Measurements from ENCODE around the gene CYS1. TPM values are rescaled to one million over a fixed set of nuclear protein-coding genes. Genes with fewer than 3 reads are reported as not detected.

CYS1 gene, protein sequence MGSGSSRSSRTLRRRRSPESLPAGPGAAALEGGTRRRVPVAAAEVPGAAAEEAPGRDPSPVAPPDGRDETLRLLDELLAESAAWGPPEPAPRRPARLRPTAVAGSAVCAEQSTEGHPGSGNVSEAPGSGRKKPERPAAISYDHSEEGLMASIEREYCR
- total RNA-seq = under 1 TPM; 0.11 to 0.14 TPM

DNA sequence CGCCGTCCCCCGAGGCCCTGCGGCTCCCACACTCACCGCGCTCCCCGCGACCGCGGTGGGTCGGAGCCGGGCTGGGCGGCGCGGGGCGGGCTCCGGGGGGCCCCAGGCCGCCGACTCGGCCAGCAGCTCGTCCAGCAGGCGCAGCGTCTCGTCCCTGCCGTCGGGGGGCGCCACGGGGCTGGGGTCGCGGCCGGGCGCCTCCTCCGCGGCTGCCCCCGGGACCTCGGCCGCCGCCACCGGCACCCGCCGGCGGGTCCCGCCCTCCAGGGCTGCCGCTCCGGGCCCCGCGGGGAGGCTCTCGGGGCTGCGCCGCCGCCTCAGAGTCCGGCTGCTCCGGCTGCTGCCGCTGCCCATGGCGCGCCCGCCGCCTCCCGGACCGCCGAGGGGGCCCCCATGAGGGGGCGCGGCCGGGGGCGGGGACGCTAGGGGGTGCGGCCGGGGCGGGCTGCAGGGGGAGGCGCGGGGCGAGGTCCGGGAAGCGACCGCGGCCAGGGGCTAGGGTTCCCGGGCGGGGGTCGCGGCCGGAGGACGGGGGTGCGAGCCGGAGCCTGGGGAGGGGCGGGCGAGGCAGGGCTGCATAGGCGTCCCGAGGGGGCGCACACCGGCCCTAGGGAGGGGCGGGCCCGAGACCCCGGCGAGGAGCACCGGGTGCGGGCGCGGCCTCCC, at the start of gene CYS1:
Gene CYS1, minus strand, starts transcription at position 542 of the 666 bp plus-strand sequence. Its CDS starts 188 bp downstream, at position 354.
- H3K27ac Mint-ChIP-seq = peak within 1 kb of the TSS; percentile 19
- H3K27me3 Mint-ChIP-seq = peaks cover 82% of the 10 kb centered on the region
- ATAC-seq (ENCODE audit: low read depth) (peak; percentile 37), DNase-seq (peak; percentile 69)
- peaks cover 10% of the 10 kb centered on the region for H3K4me1 Mint-ChIP-seq
- H3K4me3 Mint-ChIP-seq = peak within 1 kb of the TSS; percentile 80
- H3K36me3 Mint-ChIP-seq = no peaks in the 10 kb centered on the region
- H3K9me3 Mint-ChIP-seq = no peaks in the 10 kb centered on the region
- POLR2A ChIA-PET = interaction anchor here (1.5 kb wide), 1 partner anchor 38 kb away, joined by 6 read pairs; no protein-coding TSS in a partner anchor

DNA sequence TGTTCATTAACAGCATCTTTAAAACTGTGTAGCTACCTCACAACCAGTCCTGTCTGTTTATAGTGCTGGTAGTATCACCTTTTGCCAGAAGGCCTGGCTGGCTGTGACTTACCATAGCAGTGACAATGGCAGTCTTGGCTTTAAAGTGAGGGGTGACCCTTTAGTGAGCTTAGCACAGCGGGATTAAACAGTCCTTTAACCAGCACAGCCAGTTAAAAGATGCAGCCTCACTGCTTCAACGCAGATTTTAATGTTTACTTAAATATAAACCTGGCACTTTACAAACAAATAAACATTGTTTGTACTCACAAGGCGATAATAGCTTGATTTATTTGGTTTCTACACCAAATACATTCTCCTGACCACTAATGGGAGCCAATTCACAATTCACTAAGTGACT, 49.3 kb upstream of the CYS1 start:
- H3K4me3 Mint-ChIP-seq = peak overlapping the region; percentile 93
- no peak overlapping the region for H3K27ac Mint-ChIP-seq
- H3K4me1 Mint-ChIP-seq = peaks cover 61% of the 10 kb centered on the region
- peaks cover 64% of the 10 kb centered on the region for H3K36me3 Mint-ChIP-seq
- no peaks in the 10 kb centered on the region for H3K9me3 Mint-ChIP-seq
- no peaks in the 10 kb centered on the region for H3K27me3 Mint-ChIP-seq
- ATAC-seq (ENCODE audit: low read depth) = no peak
- no peak for DNase-seq
- POLR2A ChIA-PET = interaction anchor here (1.6 to 2.0 kb wide), 2 partner anchors 12 to 57 kb away, joined by 4 to 12 read pairs; no protein-coding TSS in a partner anchor

DNA sequence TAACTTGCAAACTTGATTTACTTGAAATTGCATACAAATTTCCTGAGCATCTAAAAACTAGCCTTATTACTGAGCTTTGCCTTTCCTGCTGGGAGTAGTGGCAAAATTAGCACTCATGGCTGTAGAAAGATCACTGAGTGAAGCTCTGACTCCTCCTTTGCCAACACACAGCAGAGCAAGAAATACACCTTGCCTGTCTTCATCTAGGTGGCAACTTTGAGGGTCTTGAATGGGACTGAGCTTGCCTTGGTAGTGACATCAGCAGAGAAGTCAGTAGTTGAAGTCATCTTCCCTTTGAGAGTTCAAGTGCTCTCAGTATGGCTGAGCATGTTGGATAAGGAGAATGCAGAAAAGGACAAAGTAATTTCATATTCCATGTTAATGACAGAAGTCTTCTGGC, 48.2 kb upstream of the CYS1 start:
- H3K36me3 Mint-ChIP-seq = peaks cover 71% of the 10 kb centered on the region
- POLR2A ChIA-PET = interaction anchor here (0.8 to 2.0 kb wide), 4 partner anchors 10 to 296 kb away, joined by 3 to 12 read pairs (median 6); no protein-coding TSS in a partner anchor

DNA sequence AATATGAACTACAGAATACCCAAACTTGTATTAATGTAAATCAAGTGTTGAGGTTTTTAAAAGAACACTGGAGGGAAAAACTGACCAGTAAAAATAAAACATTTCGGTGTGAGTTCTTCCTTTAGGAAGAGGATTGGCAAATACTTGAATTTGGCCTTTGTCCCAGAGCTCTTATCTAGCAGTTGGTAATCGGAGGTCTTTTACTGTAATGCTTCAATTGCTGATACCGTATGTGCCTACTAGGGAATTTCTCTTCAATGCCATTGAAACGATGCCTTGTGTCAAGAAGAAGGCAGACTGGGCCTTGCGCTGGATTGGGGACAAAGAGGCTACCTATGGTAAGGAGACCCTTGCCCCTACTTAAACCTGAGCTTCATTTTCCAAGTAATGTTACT, 46.4 kb upstream of the CYS1 start:
- no peaks in the 10 kb centered on the region for H3K27me3 Mint-ChIP-seq
- DNase-seq = no peak
- no peak for ATAC-seq (ENCODE audit: low read depth)
- peaks cover 70% of the 10 kb centered on the region for H3K36me3 Mint-ChIP-seq
- H3K9me3 Mint-ChIP-seq = no peaks in the 10 kb centered on the region
- POLR2A ChIA-PET = interaction anchor here (0.5 to 2.9 kb wide), 5 partner anchors 8 to 284 kb away, joined by 3 to 15 read pairs (median 6); no protein-coding TSS in a partner anchor
- H3K27ac Mint-ChIP-seq = no peak overlapping the region
- peaks cover 53% of the 10 kb centered on the region for H3K4me1 Mint-ChIP-seq
- peak overlapping the region; percentile 93 for H3K4me3 Mint-ChIP-seq

More for the DNA sequence above, 48.2 kb upstream of the CYS1 start:
- ATAC-seq (ENCODE audit: low read depth) (no peak), DNase-seq (no peak)
- H3K4me3 Mint-ChIP-seq = peak overlapping the region; percentile 93
- H3K4me1 Mint-ChIP-seq = peaks cover 62% of the 10 kb centered on the region
- H3K27ac Mint-ChIP-seq = peak overlapping the region; percentile 56
- no peaks in the 10 kb centered on the region for H3K9me3 Mint-ChIP-seq
- no peaks in the 10 kb centered on the region for H3K27me3 Mint-ChIP-seq

DNA sequence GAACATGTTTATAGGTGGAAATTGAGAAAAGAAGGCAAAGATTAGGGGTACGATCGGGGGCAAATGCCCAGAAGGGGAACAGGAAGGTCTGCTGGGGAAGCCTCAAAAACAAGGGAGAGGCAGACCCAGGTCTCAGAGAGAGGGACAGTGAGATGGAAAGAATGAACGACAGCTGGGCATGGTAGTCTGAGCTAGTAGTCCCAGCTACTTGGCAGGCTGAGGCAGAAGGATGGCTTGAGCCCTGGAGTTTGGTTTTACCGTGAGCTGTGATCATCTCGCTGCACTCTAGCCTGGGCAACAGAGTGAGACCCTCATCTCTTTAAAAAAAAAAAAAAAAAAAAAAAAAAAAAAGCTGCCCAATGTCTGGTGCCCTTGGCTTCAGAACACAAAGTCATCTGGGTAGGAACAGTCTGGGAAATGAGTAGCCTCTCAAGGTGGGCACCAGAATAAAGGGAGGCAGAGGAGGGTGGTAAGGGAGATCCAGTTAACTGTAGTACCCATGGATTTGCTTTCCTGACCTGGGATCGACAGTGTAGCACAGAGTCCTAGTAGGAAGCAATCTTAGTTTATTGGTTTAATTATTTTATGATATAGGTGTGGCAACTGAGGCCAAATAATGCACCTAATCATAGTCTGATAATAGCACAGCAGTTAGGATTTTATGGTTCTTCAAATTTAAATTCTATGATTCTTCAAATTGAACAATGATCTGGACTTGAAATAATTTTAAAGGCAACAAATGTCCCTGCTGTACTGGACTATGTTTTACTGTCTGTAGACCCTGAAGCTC, 45.8 kb upstream of the CYS1 start:
- Mint-ChIP-seq H3K36me3 (peaks cover 69% of the 10 kb centered on the region), H3K4me1 (peaks cover 56% of the 10 kb centered on the region), H3K9me3 (no peaks in the 10 kb centered on the region), H3K27me3 (no peaks in the 10 kb centered on the region), H3K4me3 (peak overlapping the region; percentile 93), H3K27ac (peak overlapping the region; percentile 88)
- POLR2A ChIA-PET = interaction anchor here (0.5 to 2.9 kb wide), 13 partner anchors 9 to 634 kb away, joined by 3 to 27 read pairs (median 5); no protein-coding TSS in a partner anchor
- DNase-seq = no peak
- ATAC-seq (ENCODE audit: low read depth) = no peak

DNA sequence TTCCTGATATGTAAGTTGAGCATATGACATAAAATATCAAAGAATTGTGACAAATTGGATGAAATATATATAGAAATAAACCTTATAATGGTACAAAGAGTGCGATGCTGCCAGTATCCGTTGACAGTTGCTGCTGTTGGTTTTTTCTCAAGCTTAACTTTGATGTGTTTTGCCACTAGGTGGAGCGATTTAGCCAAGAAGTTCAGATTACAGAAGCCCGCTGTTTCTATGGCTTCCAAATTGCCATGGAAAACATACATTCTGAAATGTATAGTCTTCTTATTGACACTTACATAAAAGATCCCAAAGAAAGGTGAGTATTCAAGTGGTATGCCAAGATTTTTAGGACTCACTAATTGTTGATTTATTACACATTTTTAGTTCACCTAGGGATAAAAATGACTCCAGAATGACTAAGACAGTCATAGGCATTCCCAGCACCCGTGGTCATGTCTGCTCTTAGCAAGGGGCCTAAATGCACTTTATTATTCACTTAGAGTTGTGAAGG, 44.4 kb upstream of the CYS1 start:
- H3K36me3 Mint-ChIP-seq = peaks cover 59% of the 10 kb centered on the region
- H3K27me3 Mint-ChIP-seq = no peaks in the 10 kb centered on the region
- POLR2A ChIA-PET = interaction anchor here (0.6 to 3.1 kb wide), 15 partner anchors 8 to 495 kb away, joined by 3 to 27 read pairs (median 4); partner anchors contain the start of gene ODC1
- peak overlapping the region; percentile 88 for H3K27ac Mint-ChIP-seq
- peak overlapping the region; percentile 93 for H3K4me3 Mint-ChIP-seq
- no peak for DNase-seq
- no peak for ATAC-seq (ENCODE audit: low read depth)
- H3K9me3 Mint-ChIP-seq = no peaks in the 10 kb centered on the region
- H3K4me1 Mint-ChIP-seq = peaks cover 50% of the 10 kb centered on the region

DNA sequence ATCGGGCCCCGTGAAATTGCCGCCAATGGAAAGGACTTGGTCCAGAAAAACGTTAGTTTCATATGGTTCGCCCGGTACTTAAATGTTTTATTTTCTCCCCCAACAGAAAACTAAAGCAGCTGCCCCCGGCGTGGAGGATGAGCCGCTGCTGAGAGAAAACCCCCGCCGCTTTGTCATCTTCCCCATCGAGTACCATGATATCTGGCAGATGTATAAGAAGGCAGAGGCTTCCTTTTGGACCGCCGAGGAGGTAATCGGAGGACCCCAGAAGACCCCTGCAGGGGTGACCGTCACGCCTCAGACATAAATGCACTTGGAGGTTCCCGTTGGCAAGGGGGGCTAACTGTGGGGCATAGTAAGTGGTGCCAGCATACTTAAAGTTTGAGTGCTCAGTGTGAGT, 43.1 kb upstream of the CYS1 start:
- H3K9me3 Mint-ChIP-seq = no peaks in the 10 kb centered on the region
- H3K4me1 Mint-ChIP-seq = peaks cover 50% of the 10 kb centered on the region
- peak overlapping the region; percentile 93 for H3K4me3 Mint-ChIP-seq
- POLR2A ChIA-PET = interaction anchor here (0.6 to 3.1 kb wide), 9 partner anchors 8 to 567 kb away, joined by 3 to 13 read pairs (median 3); partner anchors contain the start of gene ADAM17
- H3K27ac Mint-ChIP-seq = peak overlapping the region; percentile 88
- DNase-seq (no peak), ATAC-seq (ENCODE audit: low read depth) (no peak)
- no peaks in the 10 kb centered on the region for H3K27me3 Mint-ChIP-seq
- peaks cover 49% of the 10 kb centered on the region for H3K36me3 Mint-ChIP-seq

DNA sequence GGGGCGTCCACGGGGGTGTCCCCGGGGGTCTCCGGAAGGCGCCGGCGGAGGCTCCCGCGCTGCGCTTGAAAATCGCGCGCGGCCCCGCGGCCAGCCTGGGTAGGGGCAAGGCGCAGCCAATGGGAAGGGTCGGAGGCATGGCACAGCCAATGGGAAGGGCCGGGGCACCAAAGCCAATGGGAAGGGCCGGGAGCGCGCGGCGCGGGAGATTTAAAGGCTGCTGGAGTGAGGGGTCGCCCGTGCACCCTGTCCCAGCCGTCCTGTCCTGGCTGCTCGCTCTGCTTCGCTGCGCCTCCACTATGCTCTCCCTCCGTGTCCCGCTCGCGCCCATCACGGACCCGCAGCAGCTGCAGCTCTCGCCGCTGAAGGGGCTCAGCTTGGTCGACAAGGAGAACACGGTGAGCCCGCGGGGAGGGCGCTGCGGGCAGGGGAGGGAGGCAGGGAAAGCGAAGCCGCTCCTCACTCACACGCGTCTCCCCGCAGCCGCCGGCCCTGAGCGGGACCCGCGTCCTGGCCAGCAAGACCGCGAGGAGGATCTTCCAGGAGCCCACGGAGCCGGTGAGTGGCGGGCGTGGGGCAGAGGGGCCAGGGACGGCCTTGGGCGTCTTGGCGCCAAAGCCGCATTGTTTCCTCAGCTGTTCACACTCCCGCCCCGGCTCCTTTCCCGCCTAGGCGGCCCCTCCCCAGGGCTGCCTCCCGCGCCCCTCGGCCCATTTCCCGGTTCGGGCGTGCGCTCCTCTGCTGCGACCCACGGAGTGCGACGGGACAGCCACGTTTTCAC, 42.5 kb upstream of the CYS1 start, which contains the start of gene RRM2:
Gene RRM2, plus strand, starts transcription at position 240 of the 781 bp plus-strand sequence. Its CDS starts 60 bp downstream, at position 300.
- H3K36me3 Mint-ChIP-seq = peaks cover 46% of the 10 kb centered on the region
- peaks cover 49% of the 10 kb centered on the region for H3K4me1 Mint-ChIP-seq

DNA sequence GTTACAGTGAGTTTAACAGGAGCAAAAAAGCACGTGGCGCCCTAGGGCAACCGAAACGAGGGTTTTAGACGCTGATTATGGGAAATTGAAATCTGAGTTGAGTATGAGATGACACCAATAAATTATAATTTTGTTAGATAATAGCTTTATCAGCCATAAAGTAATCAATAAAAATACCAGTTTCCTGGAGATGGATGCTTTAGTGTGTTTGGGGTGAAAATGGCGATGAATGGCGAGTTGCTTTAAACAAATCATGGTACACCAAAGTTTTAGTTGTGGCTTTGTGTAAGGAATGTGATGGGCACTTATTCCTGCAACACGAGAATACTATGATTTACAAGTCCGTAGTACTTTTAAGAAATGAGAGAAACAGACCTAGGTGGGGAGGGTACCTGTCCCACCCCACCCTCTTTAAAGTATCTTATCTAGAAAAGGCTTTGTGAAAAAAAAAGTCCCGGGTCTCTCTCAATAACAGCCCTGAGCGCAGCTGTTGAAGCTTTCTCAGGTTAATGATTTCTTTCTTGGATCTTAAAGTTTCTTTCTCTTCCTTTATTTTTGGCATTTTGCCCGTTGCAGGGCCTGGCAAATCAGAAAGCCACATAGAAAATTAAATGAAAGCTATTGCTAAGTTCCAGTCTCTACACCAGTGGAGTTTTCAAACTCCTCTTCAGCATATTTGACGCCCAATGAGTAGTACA, 40.8 kb upstream of the CYS1 start:
- Mint-ChIP-seq H3K27me3 (no peaks in the 10 kb centered on the region), H3K4me3 (peak overlapping the region; percentile 99), H3K4me1 (peaks cover 37% of the 10 kb centered on the region), H3K27ac (peak overlapping the region; percentile 94), H3K36me3 (peaks cover 34% of the 10 kb centered on the region), H3K9me3 (no peaks in the 10 kb centered on the region)
- no peak for ATAC-seq (ENCODE audit: low read depth)
- DNase-seq = no peak
- POLR2A ChIA-PET = interaction anchor here (0.9 to 1.2 kb wide), 4 partner anchors 49 to 327 kb away, joined by 3 to 6 read pairs (median 4); partner anchors contain the start of gene ODC1

More for the DNA sequence above, 42.5 kb upstream of the CYS1 start, which contains the start of gene RRM2:
- H3K27me3 Mint-ChIP-seq = no peaks in the 10 kb centered on the region
- POLR2A ChIA-PET = interaction anchor here (1.0 to 3.1 kb wide), 7 partner anchors 9 to 567 kb away, joined by 3 to 13 read pairs (median 3); partner anchors contain the start of gene ADAM17
- DNase-seq (peak; percentile 95), ATAC-seq (ENCODE audit: low read depth) (peak; percentile 79)
- no peaks in the 10 kb centered on the region for H3K9me3 Mint-ChIP-seq
- peak within 1 kb of the TSS; percentile 94 for H3K27ac Mint-ChIP-seq
- H3K4me3 Mint-ChIP-seq = peak within 1 kb of the TSS; percentile 99

DNA sequence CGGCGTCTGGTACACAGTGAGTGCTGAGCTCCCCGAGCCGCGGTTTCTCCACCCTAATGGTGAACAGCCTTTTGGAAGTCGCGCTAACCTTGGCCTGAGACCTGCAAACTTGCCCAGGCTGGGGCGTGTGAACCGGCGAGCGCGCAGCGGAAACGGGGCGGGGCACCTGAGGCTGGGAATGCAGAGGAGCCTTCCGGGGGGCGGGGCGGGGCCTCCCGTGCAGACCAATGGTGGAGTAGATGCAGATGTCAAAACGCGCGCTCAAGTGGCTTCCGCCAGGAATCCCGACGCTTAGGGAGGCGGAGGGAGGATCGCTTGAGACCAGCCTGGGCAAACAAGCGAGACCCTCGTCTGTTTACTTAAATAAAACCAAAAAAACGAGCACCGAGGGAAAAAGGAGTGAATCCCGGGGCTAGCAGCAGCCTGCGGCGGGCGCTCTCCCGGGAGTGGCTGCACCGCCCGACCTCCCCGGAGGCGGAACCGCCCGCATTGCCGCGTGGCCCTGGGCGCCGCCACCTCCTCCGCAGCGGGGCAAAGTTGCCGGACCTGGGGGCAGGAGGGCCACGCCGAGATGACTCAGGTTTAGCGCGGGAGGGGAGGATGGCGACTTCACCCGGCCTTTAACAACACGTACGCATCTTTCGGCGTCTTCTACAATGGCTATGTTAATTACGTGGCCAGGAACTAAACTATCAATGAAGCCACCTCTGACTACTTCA, 40.1 kb upstream of the CYS1 start:
- POLR2A ChIA-PET = interaction anchor here (0.7 to 2.4 kb wide), 6 partner anchors 7 to 327 kb away, joined by 3 to 7 read pairs (median 4); partner anchors contain the start of gene ODC1
- Mint-ChIP-seq H3K27ac (peak overlapping the region; percentile 97), H3K4me3 (peak overlapping the region; percentile 99), H3K27me3 (no peaks in the 10 kb centered on the region), H3K4me1 (peaks cover 31% of the 10 kb centered on the region), H3K36me3 (peaks cover 27% of the 10 kb centered on the region), H3K9me3 (no peaks in the 10 kb centered on the region)
- ATAC-seq (ENCODE audit: low read depth) (peak; percentile 61), DNase-seq (peak; percentile 96)

DNA sequence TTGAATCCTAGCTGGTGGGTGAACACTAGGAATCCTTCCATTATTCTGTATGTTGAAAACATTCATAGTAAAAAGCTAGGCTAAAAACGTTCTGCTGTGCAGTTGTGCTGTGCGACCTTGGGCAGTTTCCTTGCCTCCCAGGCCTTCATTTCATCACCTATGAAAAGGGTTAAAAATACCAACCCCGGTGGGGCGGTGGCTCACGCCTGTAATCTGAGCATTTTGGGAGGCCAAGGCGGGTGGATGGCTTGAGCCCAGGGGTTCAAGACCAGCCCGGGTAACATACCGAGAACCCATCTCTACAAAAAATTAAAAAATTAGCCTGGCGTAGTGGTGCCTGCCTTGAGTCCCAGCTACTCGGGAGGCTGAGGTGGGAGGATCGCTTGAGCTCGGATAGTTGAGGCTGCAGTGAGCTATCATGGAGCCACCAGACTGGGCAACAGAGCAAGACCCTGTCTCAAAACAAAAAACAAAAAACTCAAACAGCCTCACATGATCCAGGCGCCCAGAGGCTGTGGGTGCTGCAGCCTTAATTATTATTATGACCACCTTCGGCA, 39.5 kb upstream of the CYS1 start:
- peaks cover 25% of the 10 kb centered on the region for H3K4me1 Mint-ChIP-seq
- peaks cover 22% of the 10 kb centered on the region for H3K36me3 Mint-ChIP-seq
- no peaks in the 10 kb centered on the region for H3K27me3 Mint-ChIP-seq
- peak overlapping the region; percentile 99 for H3K4me3 Mint-ChIP-seq
- no peak for DNase-seq
- peak overlapping the region; percentile 97 for H3K27ac Mint-ChIP-seq
- no peaks in the 10 kb centered on the region for H3K9me3 Mint-ChIP-seq
- POLR2A ChIA-PET = interaction anchor here (0.6 to 2.4 kb wide), 8 partner anchors 8 to 450 kb away, joined by 3 to 7 read pairs (median 4); partner anchors contain the start of genes KLF11 and ODC1
- ATAC-seq (ENCODE audit: low read depth) = no peak

Data from activated naive CD8-positive, alpha-beta T cell treated with anti-CD3 and anti-CD28 coated beads, Interleukin-2, amount 10 ng/mL, durations not matched to agents 7 days and 5 days (primary cell).